NB4 (cell line): ENCODE data around the gene RAB23.

Experiments used
- DNase-seq: peaks from one replicate; pipeline ENCODE4 v3.0.0; 2010; ENCODE audit warnings: low read depth
- H3K4me3 ChIP-seq: one replicate; pipeline ENCODE4 v1.5.1; 2011; ENCODE audit warnings: mild to moderate bottlenecking, low read depth, low read length, moderate library complexity
- CTCF ChIP-seq: IDR thresholded peaks from one replicate; pipeline ENCODE4 v1.5.1; 2012; ENCODE audit warnings: low read depth, low read length
- MAX ChIP-seq: IDR thresholded peaks from 2 replicates; pipeline ENCODE4 v1.6.1; 2011; ENCODE audit warnings: low read depth, low read length
- MYC ChIP-seq: IDR thresholded peaks from 2 replicates; pipeline ENCODE4 v1.6.1; 2011; ENCODE audit warnings: low read depth, low read length
- POLR2A ChIP-seq: IDR thresholded peaks from 2 replicates; pipeline ENCODE4 v1.6.1; 2011; ENCODE audit warnings: mild to moderate bottlenecking; ENCODE audit not compliant: insufficient read length; ENCODE audit errors: extremely low read depth

RAB23 gene

DNA sequence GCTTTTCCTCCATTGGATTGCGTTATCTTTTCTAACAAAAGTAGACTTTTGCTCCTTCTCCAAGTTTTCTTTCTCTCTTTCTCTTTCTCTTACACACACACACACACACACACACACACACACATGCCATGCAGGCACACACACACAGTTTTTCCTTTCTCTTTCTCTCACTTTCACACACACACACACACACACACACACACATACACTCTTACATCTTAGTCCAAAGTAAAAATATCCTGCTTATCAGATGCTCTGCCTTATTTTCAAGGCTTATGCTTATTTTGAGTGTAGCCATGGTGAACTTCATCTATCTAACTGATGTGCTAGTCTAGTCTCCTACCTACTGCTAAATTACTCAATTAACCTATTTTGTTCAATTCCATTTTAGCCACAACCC is 34.4 kb upstream of the RAB23 start:
- H3K4me3 ChIP-seq: no peak overlapping the region
- no peak for TF ChIP-seq CTCF
- no peak for TF ChIP-seq POLR2A
- no peak for TF ChIP-seq MAX
- no peak for TF ChIP-seq MYC
- no peak for DNase-seq

DNA sequence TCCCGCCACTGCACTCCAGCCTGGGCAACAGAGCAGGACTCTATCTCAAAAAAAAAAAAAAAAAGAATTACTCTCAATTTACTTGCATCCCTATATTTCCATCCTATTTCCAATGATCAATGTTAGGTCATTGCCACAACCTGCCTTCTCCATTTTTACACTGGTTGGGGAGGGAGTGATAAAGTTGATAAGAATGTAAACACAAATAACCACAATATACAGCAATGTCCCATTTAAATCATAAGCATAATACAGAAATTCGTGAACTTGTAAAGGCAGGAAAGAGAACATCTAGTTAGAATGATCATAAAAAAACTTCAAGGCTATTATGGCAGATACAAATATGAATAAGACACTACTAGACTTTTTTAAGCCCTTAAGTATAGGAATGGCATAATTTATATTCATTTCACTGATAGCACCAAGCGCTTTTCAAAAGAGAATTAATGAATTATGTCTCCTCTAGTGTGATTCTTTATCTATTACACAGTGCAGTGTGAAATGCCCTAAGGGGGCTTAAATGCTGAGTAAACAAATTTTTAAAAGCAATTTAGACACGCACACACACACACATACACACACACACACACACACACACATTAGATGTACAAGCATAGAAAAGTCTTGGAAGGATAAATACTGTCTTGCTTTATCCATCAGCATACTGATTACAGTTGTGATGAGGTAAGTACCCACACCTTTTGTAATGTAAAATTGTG is 33.5 kb upstream of the RAB23 start:
- no peak for DNase-seq
- no peak for TF ChIP-seq CTCF
- TF ChIP-seq MAX: no peak
- no peak for TF ChIP-seq MYC
- TF ChIP-seq POLR2A: no peak
- no peak overlapping the region for H3K4me3 ChIP-seq

GRCh38 chr6:57254055-57254717 is 32.1 kb upstream of the RAB23 start:
- H3K4me3 ChIP-seq: no peak overlapping the region
- TF ChIP-seq POLR2A (no peak), MAX (no peak), CTCF (no peak), MYC (no peak)
- no peak for DNase-seq

GRCh38 chr6:57252975-57253374 is 30.9 kb upstream of the RAB23 start:
- H3K4me3 ChIP-seq: no peak overlapping the region
- DNase-seq: no peak
- TF ChIP-seq MYC (no peak), POLR2A (no peak), MAX (no peak), CTCF (no peak)

DNA sequence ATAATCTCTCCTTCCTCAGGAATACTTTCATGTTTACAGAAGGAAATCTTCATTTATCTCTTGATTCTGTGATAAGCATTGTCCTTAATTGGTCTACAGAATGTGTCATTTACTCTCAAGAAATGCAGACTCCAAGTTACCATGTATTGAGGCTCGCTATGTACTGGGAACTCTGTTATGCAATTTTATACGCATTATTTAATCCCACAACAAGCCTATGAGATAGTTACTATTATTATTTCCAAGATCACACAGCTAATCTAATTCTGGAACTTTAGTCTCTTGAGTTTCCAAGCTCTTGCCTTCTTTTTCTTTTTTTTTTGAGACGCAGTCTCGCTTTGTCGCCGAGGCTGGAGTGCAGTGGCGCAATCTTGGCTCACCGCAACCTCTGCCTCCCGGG is 30.0 kb upstream of the RAB23 start:
- no peak overlapping the region for H3K4me3 ChIP-seq
- TF ChIP-seq POLR2A (no peak), MYC (no peak), MAX (no peak), CTCF (no peak)

More for the DNA sequence above, 30.0 kb upstream of the RAB23 start:
- no peak for DNase-seq
